ENCODE results near the gene PLD1.

Gene PLD1

GRCh38 chr3:171765511-171765887 is 44.8 kb downstream of the PLD1 start:
- no peak overlapping the region for H3K4me3 ChIP-seq (ENCODE audit: low read length)
- H3K4ac ChIP-seq (ENCODE audit: low read depth, low read length): no peak overlapping the region
- peaks cover 2% of the 10 kb centered on the region for H3K27me3 ChIP-seq (ENCODE audit: insufficient read depth, low read length, poor library complexity)
- H3K18ac ChIP-seq (ENCODE audit: low read length): no peak overlapping the region
- H2BK120ac ChIP-seq (ENCODE audit: low read depth, low read length): no peak overlapping the region
- H2BK15ac ChIP-seq (replicated peaks; ENCODE audit: low read depth): no peak overlapping the region
- no peak overlapping the region for H4K8ac ChIP-seq (ENCODE audit: low read depth, low read length)
- no peaks in the 10 kb centered on the region for H3K36me3 ChIP-seq (ENCODE audit: control insufficient read depth, insufficient read depth, low read length)
- no peak overlapping the region for H4K5ac ChIP-seq (ENCODE audit: low read length)
- no peaks in the 10 kb centered on the region for H3K79me1 ChIP-seq (ENCODE audit: low read length)
- no peak overlapping the region for H3K23ac ChIP-seq (ENCODE audit: low read length)
- no peak overlapping the region for H3K9ac ChIP-seq (ENCODE audit: low read length)
- H3K4me1 ChIP-seq (ENCODE audit: control insufficient read depth, low read depth, low read length): no peaks in the 10 kb centered on the region
- no CpG with 5 or more reads among the region's 5 CpGs for WGBS (ENCODE audit: extremely low coverage, insufficient coverage, low lambda C conversion rate)
- no peaks in the 10 kb centered on the region for H3K79me2 ChIP-seq (ENCODE audit: control insufficient read depth, insufficient read depth, low read length)
- no peak overlapping the region for H3K27ac ChIP-seq (ENCODE audit: low read depth, low read length)
- H2AK5ac ChIP-seq (ENCODE audit: low read length): no peak overlapping the region
- DNase-seq: no peak
- H2BK5ac ChIP-seq (ENCODE audit: low read length): no peak overlapping the region
- no peak overlapping the region for H3K4me2 ChIP-seq (ENCODE audit: low read length)
- no peak overlapping the region for H3K56ac ChIP-seq (ENCODE audit: low read length)

GRCh38 chr3:171763392-171763791 is 46.9 kb downstream of the PLD1 start:
- no peak overlapping the region for H4K5ac ChIP-seq (ENCODE audit: low read length)
- H2AK5ac ChIP-seq (ENCODE audit: low read length): no peak overlapping the region
- no peak overlapping the region for H2BK15ac ChIP-seq (replicated peaks; ENCODE audit: low read depth)
- H3K56ac ChIP-seq (ENCODE audit: low read length): no peak overlapping the region
- no CpG with 5 or more reads among the region's 2 CpGs for WGBS (ENCODE audit: extremely low coverage, insufficient coverage, low lambda C conversion rate)
- no peaks in the 10 kb centered on the region for H3K4me1 ChIP-seq (ENCODE audit: control insufficient read depth, low read depth, low read length)
- H3K4me3 ChIP-seq (ENCODE audit: low read length): no peak overlapping the region
- DNase-seq: no peak
- H3K9ac ChIP-seq (ENCODE audit: low read length): no peak overlapping the region
- no peaks in the 10 kb centered on the region for H3K79me2 ChIP-seq (ENCODE audit: control insufficient read depth, insufficient read depth, low read length)
- H2BK120ac ChIP-seq (ENCODE audit: low read depth, low read length): no peak overlapping the region
- no peak overlapping the region for H3K27ac ChIP-seq (ENCODE audit: low read depth, low read length)
- H3K23ac ChIP-seq (ENCODE audit: low read length): no peak overlapping the region
- H3K79me1 ChIP-seq (ENCODE audit: low read length): no peaks in the 10 kb centered on the region
- no peak overlapping the region for H2BK5ac ChIP-seq (ENCODE audit: low read length)
- no peak overlapping the region for H3K4ac ChIP-seq (ENCODE audit: low read depth, low read length)
- H3K4me2 ChIP-seq (ENCODE audit: low read length): no peak overlapping the region
- H3K36me3 ChIP-seq (ENCODE audit: control insufficient read depth, insufficient read depth, low read length): no peaks in the 10 kb centered on the region
- H4K8ac ChIP-seq (ENCODE audit: low read depth, low read length): no peak overlapping the region
- H3K27me3 ChIP-seq (ENCODE audit: insufficient read depth, low read length, poor library complexity): peaks cover 3% of the 10 kb centered on the region
- no peak overlapping the region for H3K18ac ChIP-seq (ENCODE audit: low read length)

GRCh38 chr3:171760477-171760876 is 49.8 kb downstream of the PLD1 start:
- Histone ChIP-seq H2AK5ac (ENCODE audit: low read length) (no peak overlapping the region), H4K8ac (ENCODE audit: low read depth, low read length) (no peak overlapping the region), H3K79me2 (ENCODE audit: control insufficient read depth, insufficient read depth, low read length) (no peaks in the 10 kb centered on the region), H3K4ac (ENCODE audit: low read depth, low read length) (no peak overlapping the region), H2BK15ac (replicated peaks; ENCODE audit: low read depth) (no peak overlapping the region), H3K27me3 (ENCODE audit: insufficient read depth, low read length, poor library complexity) (peaks cover 2% of the 10 kb centered on the region), H2BK5ac (ENCODE audit: low read length) (no peak overlapping the region), H3K27ac (ENCODE audit: low read depth, low read length) (no peak overlapping the region), H4K5ac (ENCODE audit: low read length) (no peak overlapping the region), H3K18ac (ENCODE audit: low read length) (no peak overlapping the region), H3K4me1 (ENCODE audit: control insufficient read depth, low read depth, low read length) (no peaks in the 10 kb centered on the region), H2BK120ac (ENCODE audit: low read depth, low read length) (no peak overlapping the region), H3K56ac (ENCODE audit: low read length) (no peak overlapping the region), H3K4me2 (ENCODE audit: low read length) (no peak overlapping the region), H3K79me1 (ENCODE audit: low read length) (no peaks in the 10 kb centered on the region), H3K4me3 (ENCODE audit: low read length) (no peak overlapping the region), H3K36me3 (ENCODE audit: control insufficient read depth, insufficient read depth, low read length) (no peaks in the 10 kb centered on the region), H3K9ac (ENCODE audit: low read length) (no peak overlapping the region), H3K23ac (ENCODE audit: low read length) (no peak overlapping the region)
- DNase-seq: no peak
- WGBS (ENCODE audit: extremely low coverage, insufficient coverage, low lambda C conversion rate): no CpG with 5 or more reads among the region's 2 CpGs

- no peak overlapping the region for H3K4ac ChIP-seq (ENCODE audit: low read depth, low read length)
- H3K36me3 ChIP-seq (ENCODE audit: control insufficient read depth, insufficient read depth, low read length): no peaks in the 10 kb centered on the region
- H2BK15ac ChIP-seq (replicated peaks; ENCODE audit: low read depth): no peak overlapping the region
- H3K79me1 ChIP-seq (ENCODE audit: low read length): no peaks in the 10 kb centered on the region
- no peak overlapping the region for H3K4me2 ChIP-seq (ENCODE audit: low read length)
- H3K18ac ChIP-seq (ENCODE audit: low read length): no peak overlapping the region
- H2AK5ac ChIP-seq (ENCODE audit: low read length): no peak overlapping the region
- H3K4me1 ChIP-seq (ENCODE audit: control insufficient read depth, low read depth, low read length): no peaks in the 10 kb centered on the region
- H2BK120ac ChIP-seq (ENCODE audit: low read depth, low read length): no peak overlapping the region
- no peak overlapping the region for H3K27ac ChIP-seq (ENCODE audit: low read depth, low read length)
- no peak overlapping the region for H3K56ac ChIP-seq (ENCODE audit: low read length)
- H4K5ac ChIP-seq (ENCODE audit: low read length): no peak overlapping the region
- H4K8ac ChIP-seq (ENCODE audit: low read depth, low read length): no peak overlapping the region
- DNase-seq: no peak
- no peak overlapping the region for H2BK5ac ChIP-seq (ENCODE audit: low read length)
- H3K27me3 ChIP-seq (ENCODE audit: insufficient read depth, low read length, poor library complexity): peaks cover 1% of the 10 kb centered on the region
- no peak overlapping the region for H3K4me3 ChIP-seq (ENCODE audit: low read length)
- no peak overlapping the region for H3K9ac ChIP-seq (ENCODE audit: low read length)
- no peak overlapping the region for H3K23ac ChIP-seq (ENCODE audit: low read length)
- no CpG with 5 or more reads among the region's 3 CpGs for WGBS (ENCODE audit: extremely low coverage, insufficient coverage, low lambda C conversion rate)
- no peaks in the 10 kb centered on the region for H3K79me2 ChIP-seq (ENCODE audit: control insufficient read depth, insufficient read depth, low read length)
These were observed 52.2 kb downstream of the PLD1 start for GRCh38 chr3:171758109-171758508.

GRCh38 chr3:171757361-171758034 is 52.8 kb downstream of the PLD1 start:
- Histone ChIP-seq H3K23ac (ENCODE audit: low read length) (no peak overlapping the region), H3K27me3 (ENCODE audit: insufficient read depth, low read length, poor library complexity) (peaks cover 1% of the 10 kb centered on the region), H3K4me1 (ENCODE audit: control insufficient read depth, low read depth, low read length) (no peaks in the 10 kb centered on the region), H2BK120ac (ENCODE audit: low read depth, low read length) (no peak overlapping the region), H3K4me2 (ENCODE audit: low read length) (no peak overlapping the region), H3K36me3 (ENCODE audit: control insufficient read depth, insufficient read depth, low read length) (no peaks in the 10 kb centered on the region), H3K27ac (ENCODE audit: low read depth, low read length) (no peak overlapping the region), H3K18ac (ENCODE audit: low read length) (no peak overlapping the region), H3K4ac (ENCODE audit: low read depth, low read length) (no peak overlapping the region), H2AK5ac (ENCODE audit: low read length) (no peak overlapping the region), H2BK5ac (ENCODE audit: low read length) (no peak overlapping the region), H4K5ac (ENCODE audit: low read length) (no peak overlapping the region), H3K79me2 (ENCODE audit: control insufficient read depth, insufficient read depth, low read length) (no peaks in the 10 kb centered on the region), H3K9ac (ENCODE audit: low read length) (no peak overlapping the region), H4K8ac (ENCODE audit: low read depth, low read length) (no peak overlapping the region), H3K56ac (ENCODE audit: low read length) (no peak overlapping the region), H3K4me3 (ENCODE audit: low read length) (no peak overlapping the region), H2BK15ac (replicated peaks; ENCODE audit: low read depth) (no peak overlapping the region), H3K79me1 (ENCODE audit: low read length) (no peaks in the 10 kb centered on the region)
- WGBS (ENCODE audit: extremely low coverage, insufficient coverage, low lambda C conversion rate): no CpG with 5 or more reads among the region's 4 CpGs
- no peak for DNase-seq

- no peak for DNase-seq
- H3K79me2 ChIP-seq (ENCODE audit: control insufficient read depth, insufficient read depth, low read length): no peaks in the 10 kb centered on the region
- H3K23ac ChIP-seq (ENCODE audit: low read length): no peak overlapping the region
- H3K4me3 ChIP-seq (ENCODE audit: low read length): no peak overlapping the region
- no peak overlapping the region for H4K5ac ChIP-seq (ENCODE audit: low read length)
- no peak overlapping the region for H3K4me2 ChIP-seq (ENCODE audit: low read length)
- no peak overlapping the region for H2BK15ac ChIP-seq (replicated peaks; ENCODE audit: low read depth)
- no peaks in the 10 kb centered on the region for H3K4me1 ChIP-seq (ENCODE audit: control insufficient read depth, low read depth, low read length)
- H3K27ac ChIP-seq (ENCODE audit: low read depth, low read length): no peak overlapping the region
- no peak overlapping the region for H3K9ac ChIP-seq (ENCODE audit: low read length)
- no peak overlapping the region for H2AK5ac ChIP-seq (ENCODE audit: low read length)
- no peak overlapping the region for H3K18ac ChIP-seq (ENCODE audit: low read length)
- WGBS (ENCODE audit: extremely low coverage, insufficient coverage, low lambda C conversion rate): no CpG with 5 or more reads among the region's 1 CpG
- H3K79me1 ChIP-seq (ENCODE audit: low read length): no peaks in the 10 kb centered on the region
- H3K56ac ChIP-seq (ENCODE audit: low read length): no peak overlapping the region
- no peak overlapping the region for H4K8ac ChIP-seq (ENCODE audit: low read depth, low read length)
- no peak overlapping the region for H2BK5ac ChIP-seq (ENCODE audit: low read length)
- H3K27me3 ChIP-seq (ENCODE audit: insufficient read depth, low read length, poor library complexity): peaks cover 1% of the 10 kb centered on the region
- no peaks in the 10 kb centered on the region for H3K36me3 ChIP-seq (ENCODE audit: control insufficient read depth, insufficient read depth, low read length)
- no peak overlapping the region for H2BK120ac ChIP-seq (ENCODE audit: low read depth, low read length)
- H3K4ac ChIP-seq (ENCODE audit: low read depth, low read length): no peak overlapping the region
These were observed 54.6 kb downstream of the PLD1 start for GRCh38 chr3:171755656-171756055.

Data from mesendoderm (in vitro differentiated cells).